BLaER1 (cell line): Measurements from ENCODE around the gene NCKIPSD.
A peak's percentile ranks its signal among the peaks of the same experiment; 100 is the strongest.
"Not testable (repeated sequence)": the region's sequence is repeated elsewhere in the genome, so short reads cannot be mapped to it uniquely, and the experiment has no call there.

Experiments used
- H3K27ac ChIP-seq: shearing (Covaris generic); formaldehyde crosslinking; 2 replicates; pipeline ENCODE4 v1.8.1; 2022
- H3K27me3 ChIP-seq: shearing (Covaris generic); formaldehyde crosslinking; 2 replicates; pipeline ENCODE4 v1.8.1; 2022
- H3K36me3 ChIP-seq: shearing (Covaris generic); formaldehyde crosslinking; 2 replicates; pipeline ENCODE4 v1.8.1; 2022
- H3K4me1 ChIP-seq: shearing (Covaris generic); formaldehyde crosslinking; 2 replicates; pipeline ENCODE4 v1.8.1; 2022
- H3K4me2 ChIP-seq: shearing (Covaris generic); formaldehyde crosslinking; 2 replicates; pipeline ENCODE4 v1.8.1; 2022
- H3K4me3 ChIP-seq: shearing (Covaris generic); formaldehyde crosslinking; 2 replicates; pipeline ENCODE4 v1.8.1; 2022
- H3K9ac ChIP-seq: shearing (Covaris generic); formaldehyde crosslinking; 2 replicates; pipeline ENCODE4 v1.8.1; 2022
- H3K9me3 ChIP-seq: shearing (Covaris generic); formaldehyde crosslinking; 2 replicates; pipeline ENCODE4 v1.8.1; 2022
- H4K20me1 ChIP-seq: shearing (Covaris generic); formaldehyde crosslinking; 2 replicates; pipeline ENCODE4 v1.8.1; 2022
- Cebpa-rat ChIP-seq: shearing (Covaris generic); IDR thresholded peaks from 2 replicates; pipeline ENCODE4 v1.8.1; 2022

Gene NCKIPSD

GRCh38 chr3:48685603-48686511 lies at the start of gene NCKIPSD:
Gene NCKIPSD (minus strand): TSS chr3:48685915. CDS start chr3:48685807, 108 bp downstream.
- no peak for TF ChIP-seq Cebpa-rat
- H3K4me3 ChIP-seq = peak within 1 kb of the TSS; percentile 89
- peaks cover 68% of the 10 kb centered on the region for H4K20me1 ChIP-seq
- no peaks in the 10 kb centered on the region for H3K9me3 ChIP-seq
- H3K4me2 ChIP-seq = peak within 1 kb of the TSS; percentile 97
- H3K4me1 ChIP-seq = peaks cover 48% of the 10 kb centered on the region
- H3K9ac ChIP-seq = peak within 1 kb of the TSS; percentile 87
- peak within 1 kb of the TSS; percentile 86 for H3K27ac ChIP-seq
- no peaks in the 10 kb centered on the region for H3K27me3 ChIP-seq
- H3K36me3 ChIP-seq = peaks cover 65% of the 10 kb centered on the region

DNA sequence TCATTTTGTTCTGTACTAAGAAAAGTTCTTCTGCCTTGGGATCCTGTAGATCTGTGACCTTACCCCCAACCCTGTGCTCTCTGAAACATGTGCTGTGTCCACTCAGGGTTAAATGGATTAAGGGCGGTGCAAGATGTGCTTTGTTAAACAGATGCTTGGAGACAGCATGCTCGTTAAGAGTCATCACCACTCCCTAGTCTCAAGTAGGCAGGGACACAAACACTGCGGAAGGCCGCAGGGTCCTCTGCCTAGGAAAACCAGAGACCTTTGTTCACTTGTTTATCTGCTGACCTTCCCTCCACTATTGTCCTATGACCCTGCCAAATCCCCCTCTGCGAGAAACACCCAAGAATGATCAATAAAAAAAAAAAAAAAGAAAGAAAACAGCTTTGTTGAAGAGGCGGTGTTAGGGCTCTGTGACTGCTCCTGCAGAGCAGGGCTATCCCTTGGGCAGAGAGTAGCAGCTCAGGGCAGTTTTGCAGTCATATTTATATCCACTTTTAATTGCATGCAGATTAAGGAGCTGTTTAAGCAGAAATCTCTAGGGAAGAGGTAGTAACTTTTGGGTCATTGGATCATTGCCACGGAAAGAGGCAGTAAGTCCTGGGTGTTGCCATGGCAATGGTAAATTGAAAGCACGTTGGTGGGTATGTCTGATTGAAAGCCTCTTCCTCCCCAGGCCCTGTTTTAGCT lies 49.5 kb upstream of the NCKIPSD start:
- peaks cover 14% of the 10 kb centered on the region for H3K4me1 ChIP-seq
- not testable (repeated sequence) for H3K27ac ChIP-seq, H3K9ac ChIP-seq, H3K4me3 ChIP-seq, H4K20me1 ChIP-seq, H3K27me3 ChIP-seq, H3K36me3 ChIP-seq, H3K9me3 ChIP-seq
- H3K4me2 ChIP-seq = peak overlapping the region; percentile 9; the same call in 1 of the 2 replicates

- H3K4me3 ChIP-seq, H3K4me1 ChIP-seq, H4K20me1 ChIP-seq, H3K36me3 ChIP-seq, H3K27me3 ChIP-seq, H3K9me3 ChIP-seq, H3K27ac ChIP-seq, H3K4me2 ChIP-seq, H3K9ac ChIP-seq: not testable (repeated sequence)
Observed at GRCh38 chr3:48734541-48734940, 48.8 kb upstream of the NCKIPSD start.

GRCh38 chr3:48733752-48734518 lies 48.2 kb upstream of the NCKIPSD start:
- not testable (repeated sequence) for H3K9ac ChIP-seq, H3K4me3 ChIP-seq, H4K20me1 ChIP-seq, H3K36me3 ChIP-seq, H3K4me1 ChIP-seq, H3K4me2 ChIP-seq, H3K27ac ChIP-seq, H3K27me3 ChIP-seq, H3K9me3 ChIP-seq

DNA sequence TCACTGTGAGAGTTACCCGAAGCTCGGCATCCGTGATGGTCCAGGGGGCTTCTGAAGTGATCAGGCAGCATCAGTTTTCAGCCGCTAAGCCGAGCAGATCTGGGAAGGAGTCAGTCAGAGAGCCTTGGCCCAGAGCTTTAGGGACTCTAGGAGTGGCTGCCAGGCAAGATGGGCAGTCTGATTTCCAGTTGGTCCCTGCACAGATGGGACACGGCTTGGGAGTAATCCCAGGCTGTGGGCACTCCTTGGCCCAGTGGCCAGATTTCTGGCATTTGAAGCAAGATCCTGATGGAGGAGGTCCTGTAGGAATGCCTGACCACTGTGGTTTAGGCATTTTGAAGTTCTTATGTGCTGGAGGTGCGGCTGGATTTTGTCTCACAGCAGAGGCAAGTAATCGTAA lies 41.8 kb upstream of the NCKIPSD start:
- no peak for TF ChIP-seq Cebpa-rat
- Histone ChIP-seq H3K4me3 (no peak overlapping the region), H3K4me1 (no peaks in the 10 kb centered on the region), H3K9ac (no peak overlapping the region), H3K27ac (no peak overlapping the region), H3K9me3 (peaks cover 18% of the 10 kb centered on the region), H3K36me3 (no peaks in the 10 kb centered on the region), H3K27me3 (no peaks in the 10 kb centered on the region), H4K20me1 (no peaks in the 10 kb centered on the region), H3K4me2 (no peak overlapping the region)

DNA sequence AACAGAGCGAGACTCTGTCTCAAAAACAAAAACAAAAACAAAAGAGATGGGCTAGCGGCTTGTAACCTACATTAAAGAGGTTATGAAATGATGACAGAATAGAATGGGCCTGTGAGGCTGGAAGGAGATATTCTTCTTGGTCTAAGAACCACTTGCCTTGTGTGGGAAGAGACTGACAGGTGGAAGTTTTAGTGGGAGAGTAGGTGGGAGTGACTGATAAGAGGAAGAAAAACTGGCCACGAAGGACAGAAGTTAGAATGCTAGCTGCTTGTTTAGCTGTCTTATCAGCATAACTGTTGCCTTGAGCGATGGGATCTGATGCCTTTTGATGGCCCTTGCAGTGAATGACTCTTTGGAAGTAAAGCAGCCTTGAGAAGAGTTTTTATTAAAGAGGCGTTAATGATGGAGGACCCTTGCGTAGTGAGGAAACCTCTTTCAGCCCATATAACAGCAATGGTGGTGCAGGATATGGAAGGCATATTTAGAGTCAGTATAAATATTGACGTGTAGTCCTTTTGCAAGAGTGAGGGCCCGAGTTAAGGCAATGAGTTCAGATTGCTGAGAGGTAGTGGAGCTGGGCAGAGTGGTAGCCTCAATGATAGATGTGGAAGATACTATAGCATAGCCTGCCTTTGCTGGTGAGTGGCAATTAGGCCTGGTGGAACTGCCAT lies 39.6 kb upstream of the NCKIPSD start:
- not testable (repeated sequence) for H3K4me3 ChIP-seq, H3K4me1 ChIP-seq, H3K27me3 ChIP-seq, H3K9ac ChIP-seq, H3K27ac ChIP-seq, H3K4me2 ChIP-seq, H3K36me3 ChIP-seq, H4K20me1 ChIP-seq
- H3K9me3 ChIP-seq = peaks cover 18% of the 10 kb centered on the region

- H4K20me1 ChIP-seq = no peaks in the 10 kb centered on the region
- no peak overlapping the region for H3K9ac ChIP-seq
- H3K9me3 ChIP-seq = peaks cover 18% of the 10 kb centered on the region
- TF ChIP-seq Cebpa-rat = no peak
- no peaks in the 10 kb centered on the region for H3K27me3 ChIP-seq
- H3K4me2 ChIP-seq = no peak overlapping the region
- no peaks in the 10 kb centered on the region for H3K4me1 ChIP-seq
- no peak overlapping the region for H3K4me3 ChIP-seq
- H3K27ac ChIP-seq = no peak overlapping the region
- no peaks in the 10 kb centered on the region for H3K36me3 ChIP-seq
Observed at GRCh38 chr3:48723725-48724124, 38.0 kb upstream of the NCKIPSD start.

GRCh38 chr3:48723293-48723692 lies 37.6 kb upstream of the NCKIPSD start:
- H3K9ac ChIP-seq, H3K4me1 ChIP-seq, H3K27ac ChIP-seq, H3K27me3 ChIP-seq, H4K20me1 ChIP-seq, H3K36me3 ChIP-seq, H3K4me2 ChIP-seq, H3K4me3 ChIP-seq: not testable (repeated sequence)
- peaks cover 18% of the 10 kb centered on the region for H3K9me3 ChIP-seq

DNA sequence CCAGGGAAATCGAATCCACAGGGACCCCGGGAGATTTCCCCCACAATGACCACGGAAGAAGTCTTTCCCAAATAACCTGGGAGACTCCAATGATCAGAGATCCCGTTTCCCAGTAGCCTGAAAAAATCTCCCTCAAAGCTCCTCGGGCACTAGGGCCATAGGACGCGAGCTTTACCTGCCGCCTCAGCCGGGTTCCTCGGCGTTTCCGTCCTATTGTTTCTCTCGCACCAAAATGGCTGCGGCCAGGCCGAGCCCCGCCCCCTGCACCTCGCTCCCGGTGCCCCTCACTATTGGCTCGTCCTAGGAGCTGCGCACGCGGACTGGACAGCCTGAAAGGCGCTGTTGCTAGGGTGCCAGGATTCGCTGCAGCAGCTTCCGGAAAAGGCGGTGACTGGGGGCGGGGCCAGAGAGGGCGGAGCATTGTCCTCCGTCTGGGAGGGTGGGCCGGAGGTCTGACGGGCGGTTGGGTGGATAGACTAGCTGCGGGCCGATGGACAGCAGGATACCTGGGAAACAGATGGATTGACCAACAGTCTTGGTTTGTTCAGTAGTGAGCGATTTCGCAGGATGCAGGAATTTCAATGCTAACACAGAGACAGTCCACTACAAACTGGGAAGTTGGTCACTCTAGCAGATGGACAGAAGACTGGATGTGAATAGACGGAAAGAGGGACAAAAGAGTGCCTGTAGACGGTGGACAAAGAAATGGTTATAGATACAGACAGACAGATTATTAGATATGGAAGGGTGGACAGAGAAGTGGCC lies 31.4 kb upstream of the NCKIPSD start, which contains the start of gene IP6K2:
Gene IP6K2 (minus strand): TSS at position 240 of the 765 bp plus-strand sequence. CDS start 21,930 bp downstream, outside the sequence.
- peak within 1 kb of the TSS; percentile 98 for H3K9ac ChIP-seq
- no peak for TF ChIP-seq Cebpa-rat
- H3K27ac ChIP-seq = peak within 1 kb of the TSS; percentile 98

More for the DNA sequence above, 31.4 kb upstream of the NCKIPSD start, which contains the start of gene IP6K2:
- H3K36me3 ChIP-seq = peaks cover 33% of the 10 kb centered on the region
- no peaks in the 10 kb centered on the region for H3K9me3 ChIP-seq
- peaks cover 39% of the 10 kb centered on the region for H4K20me1 ChIP-seq
- H3K4me3 ChIP-seq = peak within 1 kb of the TSS; percentile 92
- peak within 1 kb of the TSS; percentile 93 for H3K4me2 ChIP-seq
- peaks cover 40% of the 10 kb centered on the region for H3K4me1 ChIP-seq
- H3K27me3 ChIP-seq = no peaks in the 10 kb centered on the region
